Progenitor cell of endocrine pancreas (in vitro differentiated cells): ENCODE data around the gene TMEM63A. TPM values are rescaled to one million over a fixed set of nuclear protein-coding genes. Genes with fewer than 3 reads are reported as not detected.
A peak's percentile ranks its signal among the peaks of the same experiment; 100 is the strongest.
"Not testable (repeated sequence)": the region's sequence is repeated elsewhere in the genome, so short reads cannot be mapped to it uniquely, and the experiment has no call there.

Experiments
- DNase-seq: peaks from one replicate; pipeline ENCODE4 v3.0.0; 2021; ENCODE audit warnings: low spot score; ENCODE audit not compliant: unreplicated experiment
- H3K27ac Mint-ChIP-seq: 2 replicates; pipeline ENCODE4 v1.8.0; 2021; ENCODE audit warnings: mild to moderate bottlenecking, moderate library complexity, mixed read lengths
- H3K27me3 Mint-ChIP-seq: 2 replicates; pipeline ENCODE4 v1.8.0; 2021; ENCODE audit warnings: mixed read lengths
- H3K36me3 Mint-ChIP-seq: 2 replicates; pipeline ENCODE4 v1.8.0; 2022; ENCODE audit warnings: mixed read lengths; ENCODE audit not compliant: insufficient read depth
- H3K4me1 Mint-ChIP-seq: 2 replicates; pipeline ENCODE4 v1.8.0; 2021; ENCODE audit warnings: low read depth, mixed read lengths
- H3K4me3 Mint-ChIP-seq: 2 replicates; pipeline ENCODE4 v1.8.0; 2021; ENCODE audit warnings: low read depth, mild to moderate bottlenecking, moderate library complexity, mixed read lengths
- H3K9me3 Mint-ChIP-seq: 2 replicates; pipeline ENCODE4 v1.8.0; 2021; ENCODE audit warnings: low read depth, mixed read lengths
- CTCF ChIP-seq: fragments of 200-600 bp; sonication (generic); IDR thresholded peaks from one replicate; pipeline ENCODE4 v1.5.0; 2021; ENCODE audit warnings: antibody characterized with exemption, mild to moderate bottlenecking; ENCODE audit not compliant: unreplicated experiment
- long read RNA-seq: library from polyadenylated mRNA; unstranded; transcript quantifications from one replicate; pipeline ENCODE4 v2.0.0, GENCODE V29; 2020
- total RNA-seq: library from RNA; stranded (reverse); gene quantifications from 2 replicates; pipeline ENCODE4 v1.2.1, GENCODE V29; 2021

Gene TMEM63A
- total RNA-seq = 236 and 246 TPM in 2 replicates
- long read RNA-seq, full-length matches to known transcripts = 46 of 165 reads
- long read RNA-seq, partial matches to known transcripts = 66 of 165 reads
- long read RNA-seq, other reads (novel, unspliced or antisense) = 53 of 165 reads

- peak; percentile 43 for TF ChIP-seq CTCF
- Mint-ChIP-seq H3K4me1 (peaks cover 42% of the 10 kb centered on the region), H3K27me3 (no peaks in the 10 kb centered on the region), H3K4me3 (peak within 1 kb of the TSS; percentile 88), H3K9me3 (no peaks in the 10 kb centered on the region), H3K36me3 (peaks cover 11% of the 10 kb centered on the region), H3K27ac (peak within 1 kb of the TSS; percentile 98)
- DNase-seq = peak; percentile 90
These were observed at the start of gene TMEM63A for GRCh38 chr1:225881959-225882693. TMEM63A (minus strand) TSS chr1:225882380; CDS start chr1:225877580, 4,800 bp downstream.

GRCh38 chr1:225931270-225932136 lies 49.3 kb upstream of the TMEM63A start:
- H3K4me3 Mint-ChIP-seq = no peak overlapping the region
- TF ChIP-seq CTCF = no peak
- no peak overlapping the region for H3K27ac Mint-ChIP-seq

GRCh38 chr1:225930566-225930965 lies 48.4 kb upstream of the TMEM63A start:
- TF ChIP-seq CTCF = no peak
- DNase-seq = no peak
- Mint-ChIP-seq H3K4me3 (no peak overlapping the region), H3K27me3 (no peaks in the 10 kb centered on the region), H3K36me3 (no peaks in the 10 kb centered on the region), H3K4me1 (no peaks in the 10 kb centered on the region), H3K9me3 (no peaks in the 10 kb centered on the region), H3K27ac (no peak overlapping the region)

More at GRCh38 chr1:225931270-225932136, 49.3 kb upstream of the TMEM63A start:
- DNase-seq = no peak
- no peaks in the 10 kb centered on the region for H3K9me3 Mint-ChIP-seq
- no peaks in the 10 kb centered on the region for H3K27me3 Mint-ChIP-seq
- no peaks in the 10 kb centered on the region for H3K36me3 Mint-ChIP-seq
- H3K4me1 Mint-ChIP-seq = no peaks in the 10 kb centered on the region

GRCh38 chr1:225929462-225929861 lies 47.3 kb upstream of the TMEM63A start:
- DNase-seq, H3K36me3 Mint-ChIP-seq, H3K27ac Mint-ChIP-seq, H3K9me3 Mint-ChIP-seq, H3K4me1 Mint-ChIP-seq, H3K27me3 Mint-ChIP-seq, H3K4me3 Mint-ChIP-seq: not testable (repeated sequence)

GRCh38 chr1:225928186-225929175 lies 46.3 kb upstream of the TMEM63A start:
- no peaks in the 10 kb centered on the region for H3K9me3 Mint-ChIP-seq
- H3K4me3 Mint-ChIP-seq = no peak overlapping the region
- H3K27ac Mint-ChIP-seq = no peak overlapping the region
- TF ChIP-seq CTCF = no peak
- no peaks in the 10 kb centered on the region for H3K4me1 Mint-ChIP-seq
- no peak for DNase-seq
- H3K36me3 Mint-ChIP-seq = no peaks in the 10 kb centered on the region
- H3K27me3 Mint-ChIP-seq = no peaks in the 10 kb centered on the region
